H9 (cell line): Measurements from ENCODE around the gene KIF5A. TPM values are rescaled to one million over a fixed set of nuclear protein-coding genes. Genes with fewer than 3 reads are reported as not detected.

ENCODE experiments used
- DNase-seq: peaks from one replicate; pipeline ENCODE4 v3.0.0-alpha.2; 2017
- H2AFZ ChIP-seq: one replicate; pipeline ENCODE4 v1.6.1; 2013; ENCODE audit warnings: mild to moderate bottlenecking, low read length, control low read depth, moderate library complexity
- H2AK5ac ChIP-seq: 2 replicates; pipeline ENCODE4 v1.6.1; 2013; ENCODE audit warnings: low read length, control low read depth, mixed read lengths; ENCODE audit not compliant: insufficient read length
- H2BK120ac ChIP-seq: one replicate; pipeline ENCODE4 v1.6.1; 2013; ENCODE audit warnings: low read depth, mild to moderate bottlenecking, low read length, control low read depth, inconsistent platforms; ENCODE audit not compliant: poor library complexity, severe bottlenecking
- H2BK12ac ChIP-seq: 2 replicates; pipeline ENCODE4 v1.6.1; 2013; ENCODE audit warnings: low read length, control low read depth, mixed read lengths, low read depth; ENCODE audit not compliant: insufficient read length
- H2BK15ac ChIP-seq: 2 replicates; pipeline ENCODE4 v1.6.1; 2013; ENCODE audit warnings: low read depth, low read length, control low read depth
- H2BK20ac ChIP-seq: one replicate; pipeline ENCODE4 v1.6.1; 2013; ENCODE audit warnings: low read depth, mild to moderate bottlenecking, low read length, control low read depth, inconsistent platforms; ENCODE audit not compliant: poor library complexity, severe bottlenecking
- H2BK5ac ChIP-seq: 2 replicates; pipeline ENCODE4 v1.6.1; 2013; ENCODE audit warnings: low read length, control low read depth, mixed read lengths; ENCODE audit not compliant: insufficient read length
- H3K14ac ChIP-seq: 2 replicates; pipeline ENCODE4 v1.6.1; 2013; ENCODE audit warnings: low read length, control low read depth; ENCODE audit not compliant: insufficient read depth
- H3K18ac ChIP-seq: 2 replicates; pipeline ENCODE4 v1.6.1; 2013; ENCODE audit warnings: low read depth, mild to moderate bottlenecking, mixed read lengths, low read length, control low read depth; ENCODE audit not compliant: insufficient read length
- H3K23ac ChIP-seq: 2 replicates; pipeline ENCODE4 v1.6.1; 2013; ENCODE audit warnings: low read length, control low read depth, mixed read lengths, low read depth; ENCODE audit not compliant: insufficient read length
- H3K23me2 ChIP-seq: 2 replicates; pipeline ENCODE4 v1.6.1; 2013; ENCODE audit warnings: low read depth, mild to moderate bottlenecking, mixed read lengths, low read length, control low read depth; ENCODE audit not compliant: insufficient read length, poor library complexity, severe bottlenecking
- H3K27ac ChIP-seq: 2 replicates; pipeline ENCODE4 v1.5.1; 2013; ENCODE audit warnings: low read length, control low read depth, mixed read lengths, low read depth; ENCODE audit not compliant: insufficient read length
- H3K27me3 ChIP-seq: 2 replicates; pipeline ENCODE4 v1.6.1; 2013; ENCODE audit warnings: low read length, control low read depth, inconsistent platforms; ENCODE audit not compliant: insufficient read depth
- H3K4ac ChIP-seq: 2 replicates; pipeline ENCODE4 v1.6.1; 2013; ENCODE audit warnings: low read depth, mild to moderate bottlenecking, control low read depth, inconsistent platforms, low read length, moderate library complexity
- H3K4me1 ChIP-seq: 2 replicates; pipeline ENCODE4 v1.6.1; 2013; ENCODE audit warnings: low read length, control low read depth, inconsistent platforms; ENCODE audit not compliant: insufficient read depth
- H3K4me2 ChIP-seq: 2 replicates; pipeline ENCODE4 v1.6.1; 2013; ENCODE audit warnings: low read length, control low read depth, mixed read lengths; ENCODE audit not compliant: insufficient read length, insufficient read depth
- H3K56ac ChIP-seq: 2 replicates; pipeline ENCODE4 v1.6.1; 2013; ENCODE audit warnings: low read depth, mild to moderate bottlenecking, mixed read lengths, low read length, control low read depth; ENCODE audit not compliant: insufficient read length
- H3K79me1 ChIP-seq: 2 replicates; pipeline ENCODE4 v1.6.1; 2013; ENCODE audit warnings: low read depth, mild to moderate bottlenecking, moderate library complexity, low read length, control low read depth, inconsistent platforms; ENCODE audit not compliant: insufficient read depth, poor library complexity, severe bottlenecking
- H3K79me2 ChIP-seq: 2 replicates; pipeline ENCODE4 v1.6.1; 2013; ENCODE audit warnings: low read length, control low read depth, inconsistent platforms; ENCODE audit not compliant: insufficient read depth
- H3K9ac ChIP-seq: 2 replicates; pipeline ENCODE4 v1.6.1; 2013; ENCODE audit warnings: low read length, control low read depth, mixed read lengths; ENCODE audit not compliant: insufficient read length; ENCODE audit errors: extremely low read depth
- H3K9me3 ChIP-seq: one replicate; pipeline ENCODE4 v1.6.1; 2013; ENCODE audit warnings: low read depth, low read length, inconsistent platforms; ENCODE audit not compliant: control insufficient read depth
- H3T11ph ChIP-seq: one replicate; pipeline ENCODE4 v1.6.1; 2013; ENCODE audit warnings: mild to moderate bottlenecking, low read length, control low read depth, inconsistent platforms
- H4K20me1 ChIP-seq: one replicate; pipeline ENCODE4 v1.6.1; 2013; ENCODE audit not compliant: control insufficient read depth, insufficient read length, insufficient read depth
- H4K5ac ChIP-seq: 2 replicates; pipeline ENCODE4 v1.6.1; 2013; ENCODE audit warnings: low read depth, mild to moderate bottlenecking, mixed read lengths, low read length, control low read depth; ENCODE audit not compliant: insufficient read length
- H4K8ac ChIP-seq: replicated peaks from 2 replicates; pipeline ENCODE4 v1.6.1; 2013; ENCODE audit warnings: low read length, control low read depth, mixed read lengths, low read depth; ENCODE audit not compliant: insufficient read length
- H4K91ac ChIP-seq: 2 replicates; pipeline ENCODE4 v1.6.1; 2013; ENCODE audit warnings: low read depth, mild to moderate bottlenecking, moderate library complexity, mixed read lengths, low read length, control low read depth; ENCODE audit not compliant: insufficient read length
- H3K27ac Mint-ChIP-seq, 3 experiments: 2 replicates in 2 of 3; 3 replicates in 1 of 3; pipeline ENCODE4 v1.8.0; 2020 to 2021; ENCODE audit warnings: mixed read lengths in 3 of 3, mild to moderate bottlenecking in 1 of 3, moderate library complexity in 1 of 3
- H3K27me3 Mint-ChIP-seq: 2 replicates; pipeline ENCODE4 v1.8.0; 2021; ENCODE audit warnings: low read depth, mild to moderate bottlenecking, moderate library complexity, mixed read lengths
- H3K36me3 Mint-ChIP-seq, 3 experiments: 2 replicates in 2 of 3; 3 replicates in 1 of 3; pipeline ENCODE4 v1.8.0; 2020 to 2021; ENCODE audit warnings: low read depth in 3 of 3, mixed read lengths in 3 of 3; ENCODE audit not compliant: insufficient read depth in 1 of 3
- H3K4me1 Mint-ChIP-seq, 2 experiments: 2 replicates each; pipeline ENCODE4 v1.8.0; 2020; ENCODE audit warnings: mixed read lengths in 2 of 2
- H3K4me3 Mint-ChIP-seq, 2 experiments: 2 replicates in 1 of 2; 3 replicates in 1 of 2; pipeline ENCODE4 v1.8.0; 2020 to 2021; ENCODE audit warnings: mild to moderate bottlenecking in 2 of 2, mixed read lengths in 2 of 2, moderate library complexity in 1 of 2
- H3K9me3 Mint-ChIP-seq, 2 experiments: 2 replicates in 1 of 2; 3 replicates in 1 of 2; pipeline ENCODE4 v1.8.0; 2020; ENCODE audit warnings: mild to moderate bottlenecking in 2 of 2, mixed read lengths in 2 of 2, moderate library complexity in 1 of 2
- WGBS: extraction: QIAGEN DNeasy Blood & Tissue Kit; methylation state at CpG from one replicate; pipeline ENCODE4 v1.1.7; 2013; ENCODE audit warnings: missing lambda C conversion rate, low lambda C conversion rate, mixed read lengths; ENCODE audit not compliant: insufficient read length; ENCODE audit errors: extremely low coverage; 5-methylcytosine and 5-hydroxymethylcytosine counted together
- total RNA-seq: library from RNA; stranded (reverse); gene quantifications from 2 replicates; pipeline ENCODE4 v1.2.1, GENCODE V29; 2021
- TF ChIP-seq, protein P1 (sequence below): fragments of 200-600 bp; sonication (generic); conservative IDR thresholded peaks from 3 replicates; pipeline ENCODE4 v1.8.0; 2021; ENCODE audit warnings: antibody characterized with exemption, mild to moderate bottlenecking

The KIF5A gene
- total RNA-seq, 1 experiment from 2014 or later, result 18.5 TPM

DNA sequence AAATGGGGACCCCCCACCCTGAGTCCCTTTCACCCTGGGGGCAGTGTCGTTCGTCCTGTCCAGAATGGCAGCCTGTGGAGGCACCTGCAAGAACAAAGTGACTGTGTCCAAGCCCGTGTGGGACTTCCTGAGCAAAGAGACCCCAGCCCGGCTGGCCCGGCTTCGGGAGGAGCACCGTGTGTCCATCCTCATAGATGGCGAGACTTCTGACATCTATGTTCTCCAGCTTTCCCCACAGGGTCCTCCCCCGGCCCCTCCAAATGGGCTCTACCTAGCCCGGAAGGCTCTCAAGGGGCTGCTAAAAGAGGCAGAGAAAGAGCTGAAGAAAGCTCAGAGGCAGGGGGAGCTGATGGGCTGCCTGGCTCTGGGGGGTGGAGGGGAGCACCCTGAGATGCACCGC, 57.0 kb downstream of the KIF5A start:
- Histone ChIP-seq H4K8ac (no peak overlapping the region), H3K27ac (no peak overlapping the region), H3K56ac (no peak overlapping the region), H4K20me1 (no peaks in the 10 kb centered on the region), H2AK5ac (no peak overlapping the region), H3K18ac (no peak overlapping the region), H2AFZ (no peak overlapping the region), H3K4ac (no peak overlapping the region), H2BK20ac (no peak overlapping the region), H2BK120ac (no peak overlapping the region), H3K4me1 (peaks cover 3% of the 10 kb centered on the region), H2BK15ac (no peak overlapping the region), H2BK12ac (no peak overlapping the region), H3K9ac (no peak overlapping the region), H3K79me2 (no peaks in the 10 kb centered on the region), H3T11ph (no peak overlapping the region), H3K23ac (no peak overlapping the region), H4K5ac (no peak overlapping the region), H3K27me3 (no peaks in the 10 kb centered on the region), H2BK5ac (no peak overlapping the region), H3K4me2 (no peak overlapping the region), H3K23me2 (peaks cover 35% of the 10 kb centered on the region), H4K91ac (no peak overlapping the region), H3K14ac (no peak overlapping the region), H3K9me3 (no peaks in the 10 kb centered on the region), H3K79me1 (no peaks in the 10 kb centered on the region)
- TF ChIP-seq, protein P1, sequence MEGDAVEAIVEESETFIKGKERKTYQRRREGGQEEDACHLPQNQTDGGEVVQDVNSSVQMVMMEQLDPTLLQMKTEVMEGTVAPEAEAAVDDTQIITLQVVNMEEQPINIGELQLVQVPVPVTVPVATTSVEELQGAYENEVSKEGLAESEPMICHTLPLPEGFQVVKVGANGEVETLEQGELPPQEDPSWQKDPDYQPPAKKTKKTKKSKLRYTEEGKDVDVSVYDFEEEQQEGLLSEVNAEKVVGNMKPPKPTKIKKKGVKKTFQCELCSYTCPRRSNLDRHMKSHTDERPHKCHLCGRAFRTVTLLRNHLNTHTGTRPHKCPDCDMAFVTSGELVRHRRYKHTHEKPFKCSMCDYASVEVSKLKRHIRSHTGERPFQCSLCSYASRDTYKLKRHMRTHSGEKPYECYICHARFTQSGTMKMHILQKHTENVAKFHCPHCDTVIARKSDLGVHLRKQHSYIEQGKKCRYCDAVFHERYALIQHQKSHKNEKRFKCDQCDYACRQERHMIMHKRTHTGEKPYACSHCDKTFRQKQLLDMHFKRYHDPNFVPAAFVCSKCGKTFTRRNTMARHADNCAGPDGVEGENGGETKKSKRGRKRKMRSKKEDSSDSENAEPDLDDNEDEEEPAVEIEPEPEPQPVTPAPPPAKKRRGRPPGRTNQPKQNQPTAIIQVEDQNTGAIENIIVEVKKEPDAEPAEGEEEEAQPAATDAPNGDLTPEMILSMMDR, result no peak
- Mint-ChIP-seq H3K36me3 (peaks cover 9 to 34% (median 29%) of the 10 kb centered on the region in 3 experiments), H3K27me3 (peaks cover 8% of the 10 kb centered on the region), H3K4me1 (peaks cover 37 to 40% of the 10 kb centered on the region in 2 experiments), H3K4me3 (peak overlapping the region in 1 of 2 experiments; percentile 39; a peak in 1 of 5 replicates), H3K27ac (no peak overlapping the region), H3K9me3 (no peaks in the 10 kb centered on the region; a peak in 1 of 5 replicates)
- WGBS, result no CpG with 5 or more reads among the region's 11 CpGs
- DNase-seq, result no peak
